Measurements from ENCODE around the gene KLLN.

- no peak for TF ChIP-seq CTCF (IDR thresholded peaks at IDR 0.05)
- no peak for TF ChIP-seq ZFX (IDR thresholded peaks at IDR 0.05; ENCODE audit: borderline replicate concordance)
These were observed 44.6 kb downstream of the KLLN start for GRCh38 chr10:87818505-87819288.

Data from 22Rv1 (cell line).